Stimulated activated CD8-positive, alpha-beta memory T cell treated with anti-CD3 and anti-CD28 coated beads, Interleukin-7, amount 100 ng/mL, for 4 hours (primary cell): ENCODE results near the gene PODN.

Experiments used
- DNase-seq, 2 donors: peaks; one replicate each; pipeline ENCODE4 v3.0.0-alpha.2; 2020; ENCODE audit warnings: low read depth in 2 of 2

PODN gene

DNA sequence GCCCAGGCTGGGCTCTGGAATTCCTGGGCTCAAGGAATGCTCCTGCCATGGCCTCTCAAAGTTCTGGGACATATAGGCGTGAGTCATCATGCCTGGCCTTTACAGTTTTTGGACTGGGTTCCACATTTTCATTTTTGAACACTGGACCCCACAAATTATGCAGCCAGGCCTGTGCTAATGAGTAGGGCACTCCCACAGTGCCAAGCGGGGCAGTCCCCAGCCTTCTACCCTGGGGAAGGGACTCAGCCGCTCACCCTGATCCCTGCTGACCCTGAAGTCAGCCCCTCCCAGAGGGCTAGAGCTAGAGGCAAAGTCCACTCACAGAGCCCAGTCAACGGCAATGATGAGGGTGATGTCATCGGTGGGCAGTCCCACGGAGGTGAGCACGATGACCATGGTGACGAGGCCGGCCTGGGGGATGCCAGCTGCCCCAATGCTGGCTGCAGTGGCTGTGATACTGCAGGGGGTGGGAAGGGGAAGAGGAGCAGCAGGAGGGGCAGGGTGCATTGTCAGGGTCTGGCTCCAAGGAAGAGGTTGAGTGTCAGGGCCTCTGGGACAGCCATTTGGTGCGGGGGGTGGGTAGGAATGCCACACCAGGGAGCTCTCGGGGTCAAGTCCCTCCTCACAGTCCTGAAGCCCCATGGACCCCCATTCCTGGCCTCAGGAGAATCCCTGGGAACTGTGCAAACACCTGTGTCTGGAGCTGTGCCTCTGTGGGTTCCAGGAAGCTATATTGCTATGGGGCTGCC lies 27.6 kb downstream of the PODN start:
- no peak for DNase-seq

DNA sequence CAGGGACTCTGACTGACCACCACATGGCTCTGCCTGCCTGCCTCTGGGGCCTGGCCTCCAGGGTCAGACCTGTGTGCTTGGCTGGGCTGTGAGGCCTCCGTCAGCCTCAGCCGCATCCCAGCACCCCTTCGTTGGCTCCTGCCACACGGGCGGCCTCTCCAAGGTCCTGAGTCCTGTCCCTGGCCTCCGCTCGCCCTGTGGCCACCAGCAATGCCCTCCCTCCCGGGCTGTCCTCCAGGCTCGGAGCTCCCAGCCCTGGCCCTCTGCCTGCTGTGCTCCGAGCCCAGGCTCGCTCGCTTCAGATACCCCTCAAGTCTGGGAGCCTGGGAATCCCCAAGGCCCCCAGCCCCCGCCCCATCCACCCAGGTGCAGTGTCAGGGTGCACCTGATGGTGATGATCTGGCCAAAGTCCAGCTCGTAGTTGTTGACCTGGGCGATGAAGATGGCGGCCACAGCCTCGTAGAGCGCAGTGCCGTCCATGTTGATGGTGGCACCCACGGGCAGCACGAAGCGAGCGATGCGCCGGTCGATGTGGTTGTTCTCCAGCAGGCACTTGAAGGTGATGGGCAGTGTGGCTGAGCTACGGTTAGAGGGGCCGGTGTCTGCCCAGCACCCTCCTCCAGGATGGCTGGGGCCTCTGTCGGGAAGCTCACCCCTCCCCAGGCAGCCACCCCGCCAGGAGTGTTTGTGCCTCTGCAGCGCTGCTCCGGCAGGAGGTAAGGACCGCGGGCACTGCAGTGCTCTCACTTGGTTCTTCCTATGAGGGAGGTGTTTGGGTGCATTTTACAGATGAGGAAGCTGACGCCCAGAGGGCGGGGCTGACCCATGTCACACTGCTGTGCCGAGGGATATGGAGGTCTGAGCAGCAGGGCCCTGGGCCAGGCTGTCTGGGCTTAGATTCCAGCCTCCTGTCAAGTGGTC lies 28.5 kb downstream of the PODN start:
- DNase-seq: no peak

DNA sequence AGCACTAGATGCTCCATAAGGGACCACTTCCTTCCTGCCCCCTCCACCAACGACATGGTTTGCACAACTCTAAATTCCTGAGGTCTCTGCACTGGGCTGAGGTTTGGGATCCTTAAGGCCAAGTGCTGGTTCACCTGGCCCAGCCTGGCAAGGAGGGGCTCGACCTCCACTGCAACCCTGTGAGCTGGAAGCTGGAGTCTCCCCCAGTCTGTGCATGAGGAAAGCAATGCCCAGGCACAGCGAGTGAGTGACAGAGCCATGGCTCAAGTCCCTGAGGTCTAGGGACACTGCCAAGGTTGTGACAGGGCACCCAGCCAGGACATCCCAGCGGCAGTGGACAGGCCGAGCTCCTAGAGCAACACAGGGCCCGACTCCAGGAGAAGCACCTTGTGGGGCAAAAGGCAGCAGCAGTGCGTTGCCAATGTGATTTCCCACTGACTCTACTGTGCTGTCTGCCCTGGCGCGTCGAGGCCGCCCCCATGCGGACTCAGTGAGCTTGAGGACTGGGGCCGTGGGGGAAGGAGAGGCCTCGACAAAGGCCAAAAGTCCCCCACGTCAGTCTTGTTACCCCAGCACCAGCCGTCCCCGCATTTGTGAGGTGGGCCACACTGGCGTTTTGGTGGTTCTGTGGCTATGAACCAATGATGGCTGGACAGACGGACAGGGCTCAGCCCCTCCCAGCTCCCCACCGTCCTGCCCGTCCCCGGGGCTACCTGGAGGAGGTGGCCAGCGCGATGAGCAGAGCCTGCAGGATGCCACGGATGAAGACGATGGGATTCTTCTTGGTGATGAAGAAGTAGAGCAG lies 30.0 kb downstream of the PODN start:
- no peak for DNase-seq

- no peak for DNase-seq
Observed at GRCh38 chr1:53092659-53093450, 30.8 kb downstream of the PODN start.

DNA sequence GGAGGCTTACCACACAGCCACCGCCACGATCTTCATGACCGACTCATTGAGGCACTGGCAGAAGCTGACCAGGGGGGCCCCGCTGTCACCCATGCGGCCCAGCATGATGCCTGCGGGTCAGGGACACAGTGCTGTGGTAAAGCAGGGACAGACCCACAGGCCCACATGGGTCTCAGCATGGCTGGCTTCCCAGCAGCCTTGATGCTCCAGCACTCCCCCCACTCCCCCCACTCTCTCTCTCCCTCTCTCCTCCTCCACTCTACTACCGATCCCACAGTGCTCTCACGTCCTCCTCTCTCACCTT lies 31.4 kb downstream of the PODN start:
- DNase-seq: no peak

DNA sequence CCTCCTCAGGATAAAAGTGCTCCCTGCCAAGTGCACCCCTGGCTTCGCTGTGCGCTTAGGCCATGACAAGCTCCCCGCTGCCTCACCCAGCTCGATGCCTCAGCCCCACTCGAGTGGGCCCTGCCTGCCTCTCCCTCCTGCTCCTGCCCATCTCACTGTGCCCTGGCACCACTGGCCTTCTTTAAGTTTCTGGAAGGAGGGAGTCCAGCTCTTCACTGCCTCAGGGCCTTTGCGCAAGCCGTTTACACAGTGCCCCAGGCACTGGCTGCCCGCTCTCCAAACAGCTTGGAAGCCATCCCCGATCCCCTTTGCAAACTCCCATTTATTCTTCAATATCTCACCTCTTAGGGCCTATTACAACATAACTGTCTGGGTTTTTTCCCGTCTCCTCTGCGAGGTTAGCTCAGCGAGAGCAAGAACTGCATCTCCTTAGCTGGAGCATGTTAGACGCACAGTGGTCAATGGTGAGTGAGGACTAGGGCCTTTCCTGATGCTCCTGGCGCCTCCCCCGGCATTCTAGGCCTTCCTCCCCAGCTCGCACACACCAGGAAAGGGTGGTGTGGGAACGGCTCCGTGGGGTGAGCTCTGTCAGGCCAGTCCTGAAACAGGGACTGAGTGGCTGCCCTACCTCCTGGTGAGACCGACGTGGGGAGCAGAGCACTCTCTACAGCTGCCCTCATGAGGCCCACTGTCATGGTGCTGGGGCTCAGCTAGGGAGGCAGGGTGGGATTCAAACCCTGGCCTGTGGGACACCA lies 31.9 kb downstream of the PODN start:
- no peak for DNase-seq

DNA sequence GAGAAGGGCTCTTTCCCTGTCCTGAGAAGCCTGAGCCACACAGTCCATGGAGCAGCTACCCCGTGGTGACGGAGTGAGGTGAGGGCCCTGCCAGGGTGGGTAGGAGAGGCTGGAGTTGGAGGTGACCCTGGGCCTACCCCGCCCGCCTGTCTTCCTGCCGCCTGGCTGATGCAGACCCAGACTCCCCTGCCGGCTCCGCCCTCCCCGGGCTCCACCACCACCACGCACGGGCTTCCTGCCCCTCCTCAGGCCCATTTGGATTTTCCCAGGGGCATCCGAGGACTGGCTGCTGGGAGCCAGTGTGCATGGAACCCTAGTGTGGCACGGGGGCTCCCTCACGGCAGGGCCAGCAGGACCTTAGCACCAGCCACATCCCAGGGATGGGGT lies 32.5 kb downstream of the PODN start:
- no peak for DNase-seq

- DNase-seq: no peak
Observed at GRCh38 chr1:53104289-53104913, 42.4 kb downstream of the PODN start.

GRCh38 chr1:53107090-53107489 lies 45.1 kb downstream of the PODN start:
- DNase-seq: no peak

DNA sequence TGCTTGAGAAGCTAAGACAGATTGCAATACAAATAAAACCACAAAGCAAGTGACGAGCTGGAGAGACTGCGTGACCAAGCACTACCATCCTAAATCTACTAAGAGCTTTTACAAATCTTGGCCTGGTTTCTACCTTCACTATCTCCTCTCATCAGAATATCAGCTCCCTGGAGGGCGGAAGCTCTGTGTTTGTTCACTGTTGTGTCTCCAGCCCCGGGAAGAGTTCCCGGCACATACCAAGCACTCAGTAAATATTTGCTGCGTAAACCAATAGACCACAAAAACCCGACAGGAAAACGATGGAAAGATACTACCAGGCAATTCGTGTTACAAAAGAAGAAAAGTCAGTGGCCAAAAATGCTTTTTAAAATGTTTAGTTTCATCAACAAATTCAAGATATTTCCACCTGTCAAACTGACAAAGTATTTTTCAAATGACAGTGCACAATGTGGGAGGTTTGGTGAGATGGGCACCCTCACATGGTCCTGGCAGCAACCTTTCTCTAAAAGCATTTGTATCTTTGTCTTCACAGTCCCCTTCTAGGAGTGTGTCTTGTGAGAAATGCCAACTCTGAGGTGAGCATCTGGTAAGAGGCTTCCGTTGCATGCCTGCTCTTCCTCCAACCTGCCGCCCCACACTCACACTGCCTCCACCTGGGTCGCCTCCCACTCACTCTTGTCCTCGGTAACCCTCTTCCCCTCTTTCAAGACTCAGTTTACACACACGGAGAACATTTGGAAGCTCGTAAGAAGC lies 45.7 kb downstream of the PODN start:
- DNase-seq: no peak

DNA sequence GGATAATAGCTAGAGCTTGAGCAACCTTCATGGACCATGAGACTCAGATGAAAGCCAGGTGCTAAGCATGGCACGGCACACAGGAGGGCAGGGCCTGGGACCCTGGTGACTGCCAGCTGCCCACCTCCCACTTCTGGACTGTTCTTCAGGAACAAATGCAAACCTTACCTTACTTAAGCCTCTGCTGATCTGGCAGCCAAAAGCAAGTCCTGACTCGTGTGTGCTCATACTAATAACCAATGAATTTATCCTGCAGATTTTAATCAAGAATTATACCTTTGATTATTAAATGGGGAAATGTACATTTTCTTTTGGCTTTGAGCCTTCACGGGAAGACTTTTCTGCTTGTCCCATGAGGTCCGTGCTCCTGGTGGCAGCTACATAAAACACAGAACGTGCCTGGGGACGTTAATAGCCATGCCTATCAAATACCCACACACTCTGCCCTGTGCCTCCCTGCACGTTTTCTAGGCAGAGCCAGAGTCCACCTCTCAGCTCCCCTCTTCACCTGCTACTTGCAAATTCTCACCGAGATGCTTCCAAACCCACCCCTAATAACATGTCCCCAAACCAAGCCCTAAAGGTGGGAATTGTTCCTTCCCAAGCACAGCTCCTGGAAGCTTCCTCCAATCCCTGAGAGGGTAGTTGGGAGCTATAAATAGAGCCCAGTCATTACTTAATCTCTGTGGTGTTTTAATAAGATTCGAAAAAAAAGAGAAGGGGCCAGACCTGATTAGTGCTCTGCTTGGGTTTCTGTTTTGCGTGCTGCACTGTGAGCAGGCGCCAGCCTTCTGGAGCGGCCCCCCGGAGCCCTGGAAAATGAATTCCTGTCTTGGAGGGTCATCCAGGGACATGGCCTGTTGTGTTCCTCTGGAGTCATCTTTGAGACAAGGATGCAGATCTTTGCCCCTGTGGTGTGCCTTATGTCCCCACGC lies 46.9 kb downstream of the PODN start:
- no peak for DNase-seq

DNA sequence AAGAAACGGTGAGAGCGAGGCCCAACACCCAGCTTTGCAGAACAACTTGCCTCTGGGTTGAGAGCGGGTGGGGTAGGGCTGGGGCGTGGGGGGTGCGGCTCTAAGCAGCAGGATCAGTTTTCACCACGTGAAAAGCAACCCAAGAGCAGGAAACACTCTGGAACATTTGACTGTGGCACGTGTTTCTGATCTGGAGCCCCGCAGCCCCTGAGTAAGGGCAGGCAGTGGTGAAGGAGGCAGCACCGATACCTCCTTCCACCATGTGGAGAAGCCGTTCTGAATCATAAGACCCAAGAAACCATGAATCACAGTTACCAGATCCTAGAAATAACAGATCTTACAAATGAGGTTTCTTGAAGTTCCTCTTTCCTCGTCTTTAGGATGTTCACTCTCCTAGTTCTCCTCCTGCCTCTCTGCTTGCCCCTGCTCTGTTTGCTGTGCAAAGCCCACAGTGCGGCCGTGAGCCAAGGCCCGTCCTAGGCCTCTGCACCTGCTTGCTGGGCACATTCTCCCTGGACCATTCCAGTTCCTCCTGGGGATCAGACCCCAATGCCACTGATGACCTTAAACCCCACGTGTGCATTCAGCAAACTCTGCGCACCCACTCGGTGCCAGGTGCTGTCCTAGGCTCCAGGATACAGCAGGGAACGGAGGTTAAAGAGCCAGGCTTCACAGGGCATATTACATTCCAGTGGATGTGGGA lies 48.5 kb downstream of the PODN start:
- no peak for DNase-seq

- no peak for DNase-seq
Observed at GRCh38 chr1:53111073-53111556, 49.1 kb downstream of the PODN start.

DNA sequence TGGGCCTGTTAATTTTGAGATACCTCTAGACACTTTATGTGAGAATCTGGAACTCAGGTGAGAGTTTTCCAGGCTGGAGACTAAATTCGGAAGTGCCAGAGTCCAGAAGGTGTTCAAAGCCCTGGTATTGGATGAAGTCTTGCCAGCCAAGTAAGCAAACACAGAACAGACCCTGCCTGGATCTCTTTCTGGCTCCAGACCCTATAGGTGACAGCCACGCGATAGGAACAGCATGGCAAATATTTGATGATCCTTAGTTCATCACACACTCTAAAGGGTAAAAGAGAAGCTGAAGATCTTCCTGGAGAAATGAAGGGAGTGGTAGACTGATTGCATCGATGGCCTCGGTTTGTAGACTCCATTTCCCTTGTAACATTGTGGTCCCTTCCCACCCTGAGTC lies 49.7 kb downstream of the PODN start:
- DNase-seq: no peak

DNA sequence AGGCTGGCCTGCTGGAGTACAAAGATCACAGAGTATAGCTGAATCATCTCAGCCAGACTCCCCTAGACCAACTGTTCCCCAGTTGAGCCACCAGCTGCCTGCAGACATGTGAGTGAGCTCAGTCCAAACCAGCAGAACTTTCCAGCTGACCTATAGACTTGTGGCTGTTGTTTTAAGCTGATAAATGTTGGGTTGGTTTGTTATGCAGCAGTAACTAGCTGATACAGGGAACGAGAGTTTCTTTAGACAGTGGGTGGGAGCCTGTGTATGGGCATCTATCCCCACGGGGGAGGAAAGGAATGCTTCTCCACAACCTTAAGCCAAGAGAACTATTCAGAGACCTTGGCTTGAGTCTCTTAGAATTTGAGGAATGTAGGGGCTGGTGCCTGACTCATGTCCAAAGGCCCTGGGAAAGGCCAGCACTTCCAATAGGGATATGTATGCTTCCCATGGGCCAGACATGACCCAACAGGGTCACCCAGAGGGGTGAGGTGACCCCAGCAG lies 50.3 kb downstream of the PODN start:
- no peak for DNase-seq

DNA sequence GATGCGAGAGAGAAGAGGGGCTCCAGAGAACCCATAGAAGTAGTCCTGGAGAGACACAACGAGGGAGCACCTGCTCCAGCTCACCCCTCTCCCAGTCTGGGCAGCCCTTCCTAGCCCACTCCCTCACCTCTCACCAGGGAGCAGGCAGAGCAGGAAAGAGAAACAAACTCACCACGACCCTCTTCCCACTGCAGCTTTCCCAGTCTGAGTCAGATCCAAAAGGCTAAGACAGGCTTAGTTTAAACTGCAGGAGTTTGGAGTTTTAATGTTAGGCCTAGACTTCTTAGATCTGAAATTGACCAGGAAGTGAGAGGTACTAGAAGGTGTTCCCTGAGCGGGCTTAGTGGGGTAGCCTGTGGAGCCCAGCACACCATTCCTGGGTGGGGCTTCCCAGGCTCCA lies 50.8 kb downstream of the PODN start:
- no peak for DNase-seq

DNA sequence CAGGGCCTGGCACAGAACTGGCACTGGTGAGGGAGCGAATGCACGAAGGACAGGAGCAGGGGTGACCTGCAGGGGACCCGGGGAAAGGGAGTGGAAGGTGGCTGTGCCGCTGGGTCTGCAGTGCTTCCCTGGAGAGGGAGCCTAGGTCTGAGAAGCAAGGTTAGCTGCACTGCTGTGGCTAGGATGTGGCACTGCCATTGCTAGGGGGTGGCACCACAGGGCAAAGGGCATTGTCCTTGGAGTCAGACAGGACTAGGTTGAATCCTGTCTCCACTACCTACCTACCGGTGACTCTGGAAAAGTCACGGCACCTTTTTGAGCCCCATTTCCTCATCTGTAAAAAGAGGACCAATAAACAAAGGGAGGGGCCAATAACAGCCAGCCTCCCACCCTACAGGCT lies 52.1 kb downstream of the PODN start:
- no peak for DNase-seq
